UCSD-AML1 (cell line): ENCODE measurements around the gene PLA2G4E.

Experiments
- DNase-seq: peaks from one replicate; lab custom pipeline; 2025; ENCODE audit not compliant: unreplicated experiment; lab: John Stamatoyannopoulos, UW

The PLA2G4E gene

DNA sequence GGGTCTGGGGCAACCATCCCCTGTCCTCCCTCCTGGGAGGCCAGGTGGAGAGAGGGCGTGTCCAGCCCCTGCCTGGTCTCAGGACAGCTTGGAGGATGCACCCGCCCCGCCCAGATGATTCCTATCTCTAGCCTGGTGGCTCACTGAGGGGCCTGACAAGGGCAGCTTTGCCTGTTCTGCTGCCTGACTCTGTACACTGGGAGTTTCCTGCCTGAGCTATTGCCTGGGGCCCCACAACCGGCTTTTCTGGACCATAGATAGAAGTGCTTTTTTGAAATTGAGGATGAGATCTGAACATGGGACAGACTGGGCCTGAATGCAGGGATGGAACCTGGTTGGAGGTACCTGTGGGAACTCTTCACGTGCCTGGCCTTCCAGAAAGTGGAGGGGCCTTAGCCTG, 751 bp upstream of the PLA2G4E start:
- no peak for DNase-seq

GRCh38 chr15:42018306-42019224, 2.3 kb downstream of the PLA2G4E start:
- DNase-seq: no peak

GRCh38 chr15:42016971-42017370, 3.9 kb downstream of the PLA2G4E start:
- no peak for DNase-seq

DNA sequence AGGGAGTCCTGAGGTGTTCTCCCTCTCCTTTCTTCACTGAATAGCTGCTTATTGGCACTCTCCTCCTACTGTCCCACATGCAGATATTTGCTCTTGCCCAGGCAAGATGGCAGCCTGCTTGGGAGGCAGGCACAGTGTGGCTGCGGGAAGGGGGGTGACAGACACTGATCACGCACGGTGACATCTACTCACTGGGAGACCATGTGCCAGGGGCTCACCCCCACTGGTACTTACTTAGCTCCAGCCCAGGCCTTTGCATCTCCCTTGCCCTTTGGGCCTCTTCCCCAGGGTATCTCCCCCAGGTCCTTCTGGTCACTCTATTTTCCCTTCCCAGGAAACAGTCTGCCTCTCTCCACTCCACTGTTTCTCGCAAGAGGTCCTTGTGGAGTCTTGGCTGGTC, 6.4 kb downstream of the PLA2G4E start:
- no peak for DNase-seq

DNA sequence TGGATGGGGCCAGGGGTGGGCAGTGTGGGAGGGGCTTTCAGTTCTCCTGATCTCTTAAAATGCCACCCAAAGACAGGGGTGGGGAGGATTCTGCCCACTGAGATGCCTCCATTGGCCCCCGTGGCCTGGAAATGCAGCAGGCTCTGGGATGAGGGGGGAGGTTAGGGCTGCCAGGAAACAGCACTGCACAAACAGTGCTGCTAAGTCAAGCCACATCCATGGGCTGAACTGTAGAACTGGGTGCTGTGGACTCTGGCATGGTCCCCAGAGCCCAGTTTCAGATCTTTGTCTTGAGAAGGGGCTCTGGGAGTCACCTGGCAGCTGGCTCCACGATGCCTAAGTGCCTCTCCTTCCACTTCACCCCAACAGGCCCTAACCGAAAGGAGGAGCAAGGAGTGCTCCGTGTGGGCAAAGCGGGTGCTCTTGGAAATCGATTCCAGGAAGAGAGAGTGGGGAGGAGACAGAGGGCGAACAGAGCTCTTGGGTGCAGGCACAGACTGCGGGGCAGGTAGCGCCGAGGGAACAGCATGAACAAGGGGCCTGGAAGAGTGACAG, 7.8 kb downstream of the PLA2G4E start:
- DNase-seq: no peak

- DNase-seq: no peak
Observed at GRCh38 chr15:42012241-42012640, 8.6 kb downstream of the PLA2G4E start.

DNA sequence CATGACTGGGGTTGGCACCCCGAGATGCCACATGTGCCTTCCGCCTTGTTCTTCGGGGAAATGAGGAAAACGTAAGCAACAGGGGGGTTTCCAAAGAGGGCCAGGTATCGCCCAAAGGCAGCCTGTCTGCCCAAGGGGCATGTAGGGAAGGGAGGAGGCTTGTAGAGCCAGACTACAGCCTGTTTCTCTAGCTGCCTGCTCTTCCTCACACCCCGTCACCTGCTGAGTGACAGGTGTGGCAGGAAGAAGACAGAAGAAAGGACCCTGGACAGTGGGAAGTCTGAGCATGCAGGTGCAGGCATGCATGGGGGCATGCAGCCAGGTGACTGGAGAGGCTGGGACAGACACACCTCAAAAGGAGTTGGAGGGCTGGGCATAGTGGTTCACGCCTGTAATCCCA, 9.8 kb downstream of the PLA2G4E start:
- no peak for DNase-seq

GRCh38 chr15:42010434-42010833, 10.4 kb downstream of the PLA2G4E start:
- DNase-seq: no peak

GRCh38 chr15:42009474-42009873, 11.4 kb downstream of the PLA2G4E start:
- no peak for DNase-seq

GRCh38 chr15:42009022-42009421, 11.8 kb downstream of the PLA2G4E start:
- no peak for DNase-seq

GRCh38 chr15:42007386-42007785, 13.5 kb downstream of the PLA2G4E start:
- DNase-seq: no peak

DNA sequence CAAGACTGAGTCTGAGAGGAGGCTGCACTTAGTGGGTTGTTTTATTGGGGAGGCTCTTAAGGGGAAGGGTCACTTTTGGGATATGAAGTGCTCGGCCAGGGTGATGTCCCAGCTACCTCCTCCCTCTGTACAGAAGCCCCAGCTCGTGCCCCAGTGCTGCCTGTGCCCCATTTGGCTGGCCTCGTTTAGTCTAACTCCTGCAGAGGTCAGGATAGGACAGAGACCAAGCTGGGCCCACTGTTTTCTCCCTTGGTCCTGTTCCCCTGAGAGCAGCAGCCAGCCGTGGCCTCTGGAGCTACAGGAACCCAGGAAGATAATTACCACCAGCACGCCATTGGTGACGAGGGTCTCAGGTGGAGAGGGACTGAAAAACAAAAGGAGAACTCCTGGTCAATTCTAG, 18.5 kb downstream of the PLA2G4E start:
- no peak for DNase-seq

- no peak for DNase-seq
Observed at GRCh38 chr15:42001236-42001635, 19.6 kb downstream of the PLA2G4E start.

GRCh38 chr15:41999290-42000285, 21.3 kb downstream of the PLA2G4E start:
- DNase-seq: no peak

DNA sequence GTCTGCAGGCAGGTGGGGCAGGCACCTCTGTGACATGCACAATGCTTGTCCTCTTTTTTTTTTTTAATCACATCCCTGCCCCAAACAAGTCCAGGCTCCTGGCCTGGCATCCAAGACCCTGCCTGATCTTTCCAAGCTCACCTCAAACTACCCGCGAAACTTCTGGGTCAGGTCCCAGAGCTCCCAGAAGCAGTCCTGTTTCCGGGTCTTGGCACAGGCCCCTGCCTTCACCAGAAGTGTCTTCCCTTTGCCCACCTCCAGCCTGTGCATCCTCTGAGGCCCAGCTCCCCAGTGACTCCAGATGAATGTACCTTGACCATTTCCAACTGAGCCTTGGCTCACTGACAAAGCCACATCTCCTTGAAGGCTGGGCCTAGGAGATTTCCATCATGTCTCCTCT, 23.0 kb downstream of the PLA2G4E start:
- DNase-seq: no peak

- no peak for DNase-seq
Observed at GRCh38 chr15:41996921-41997592, 23.8 kb downstream of the PLA2G4E start.

DNA sequence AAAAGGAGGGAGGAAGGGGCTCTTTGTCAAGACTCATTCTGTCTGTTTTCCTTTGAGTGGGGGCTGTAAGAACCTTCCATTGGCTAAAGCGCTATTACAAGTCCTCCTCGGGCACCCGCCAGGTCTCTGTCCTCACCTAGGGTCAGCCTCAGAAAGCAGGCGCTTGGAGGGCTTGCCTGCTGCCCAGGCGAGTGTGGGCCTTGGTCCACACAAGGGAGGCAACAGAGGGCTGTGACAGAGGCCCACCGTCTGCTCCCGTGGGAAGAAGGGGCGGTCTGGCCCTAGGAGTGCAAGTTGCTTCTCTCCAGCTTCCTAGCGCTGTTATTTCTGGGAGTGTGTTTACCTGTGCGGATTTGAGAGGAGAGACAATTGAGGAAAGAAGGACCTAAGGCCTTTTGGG, 24.5 kb downstream of the PLA2G4E start:
- no peak for DNase-seq

- DNase-seq: no peak
Observed at GRCh38 chr15:41995476-41995855, 25.4 kb downstream of the PLA2G4E start.

DNA sequence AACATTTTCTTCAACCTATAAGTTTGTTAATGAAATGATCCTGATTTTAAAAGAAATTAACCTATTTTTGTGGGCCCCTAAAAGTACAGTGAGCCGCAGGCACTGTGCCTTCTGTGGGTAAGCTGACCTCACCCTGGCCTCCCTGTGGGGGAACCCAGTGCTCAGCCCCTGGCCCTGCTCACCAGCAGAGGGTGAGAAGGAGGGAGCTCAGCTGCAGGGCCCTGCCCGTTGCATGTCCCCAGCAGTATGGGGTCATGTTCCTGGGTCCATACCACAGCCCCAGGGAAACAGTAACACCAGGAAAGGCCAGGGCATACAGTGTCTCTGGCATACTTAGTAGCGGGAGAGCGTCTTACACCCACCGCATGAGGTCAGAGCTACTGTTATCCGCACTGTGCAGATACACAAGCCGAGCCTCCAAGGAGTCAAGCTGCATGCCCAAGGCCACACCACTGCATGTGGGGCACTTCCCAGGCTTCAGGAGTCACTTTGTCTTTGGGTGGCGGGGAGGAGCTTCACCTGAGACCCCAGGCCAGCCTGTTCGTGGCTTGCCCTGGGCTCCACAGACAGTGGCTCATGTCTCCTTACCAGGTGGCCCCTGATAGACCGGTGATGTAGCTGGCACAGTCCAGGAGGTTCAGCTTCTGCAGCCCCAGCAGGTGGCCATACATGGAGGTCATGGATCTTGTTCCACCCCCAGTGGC, 25.9 kb downstream of the PLA2G4E start:
- DNase-seq: no peak

GRCh38 chr15:41994171-41994650, 26.6 kb downstream of the PLA2G4E start:
- DNase-seq: no peak
